NCI-H1092 (cell line): ENCODE measurements around the gene EIF2AK2.

Experiments
- DNase-seq: peaks from one replicate; lab custom pipeline; 2025; lab: John Stamatoyannopoulos, UW

EIF2AK2 gene

DNA sequence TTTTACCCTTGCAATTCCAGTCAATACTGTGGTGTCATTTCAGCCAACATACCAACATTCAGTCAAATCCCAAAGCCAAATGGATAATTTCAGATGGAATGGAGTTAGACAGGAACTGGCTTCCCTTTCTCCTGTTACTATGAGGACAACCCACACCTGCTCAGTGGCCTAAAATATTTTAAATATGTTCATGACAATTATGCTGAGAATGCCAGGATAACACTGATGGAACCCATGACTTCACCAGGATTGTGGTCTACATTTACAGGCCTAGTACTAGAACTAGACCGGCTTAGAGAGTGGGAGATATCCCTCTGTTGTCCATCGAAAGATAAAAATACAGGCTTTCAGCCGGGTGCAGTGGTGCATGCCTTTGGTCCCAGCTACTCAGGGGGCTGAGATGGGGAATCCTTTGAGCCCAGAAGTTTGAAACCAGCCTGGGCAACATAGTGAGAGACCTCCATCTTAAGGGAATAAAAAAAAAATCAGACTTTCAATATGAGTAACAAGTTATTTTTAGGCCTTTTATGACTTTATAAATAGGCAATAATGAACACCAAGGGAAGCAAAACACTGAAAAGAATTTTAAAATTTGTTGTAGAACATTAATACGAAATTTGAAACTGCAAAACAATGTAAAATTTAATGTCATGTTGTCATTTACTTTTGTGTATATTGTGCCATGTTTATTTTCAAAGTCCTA, 58.2 kb downstream of the EIF2AK2 start:
- DNase-seq: no peak

GRCh38 chr2:37096568-37096967, 60.2 kb downstream of the EIF2AK2 start:
- DNase-seq: no peak

DNA sequence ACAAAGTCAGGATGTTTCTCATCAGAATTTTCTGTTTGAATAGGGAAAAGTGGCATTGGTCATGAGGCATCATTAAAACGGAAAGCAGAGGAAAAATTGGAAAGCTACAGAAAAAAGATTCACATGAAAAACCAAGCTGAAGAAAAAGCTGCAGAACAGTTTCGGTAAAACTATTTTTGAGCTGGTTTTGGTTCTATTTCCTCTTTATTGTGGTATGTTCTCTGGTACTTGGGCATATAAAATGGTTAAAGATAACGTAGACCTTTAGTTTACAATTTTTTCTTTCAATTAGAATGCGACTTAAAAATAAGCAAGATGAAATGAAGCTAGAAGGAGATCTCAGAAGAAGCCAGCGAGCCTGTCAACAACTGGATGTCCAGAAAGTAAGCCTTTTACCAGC, 64.9 kb downstream of the EIF2AK2 start:
- no peak for DNase-seq

- DNase-seq: no peak
These were observed 66.7 kb downstream of the EIF2AK2 start for GRCh38 chr2:37090019-37090477.

- DNase-seq: no peak
These were observed 71.0 kb downstream of the EIF2AK2 start for GRCh38 chr2:37085731-37086147.

DNA sequence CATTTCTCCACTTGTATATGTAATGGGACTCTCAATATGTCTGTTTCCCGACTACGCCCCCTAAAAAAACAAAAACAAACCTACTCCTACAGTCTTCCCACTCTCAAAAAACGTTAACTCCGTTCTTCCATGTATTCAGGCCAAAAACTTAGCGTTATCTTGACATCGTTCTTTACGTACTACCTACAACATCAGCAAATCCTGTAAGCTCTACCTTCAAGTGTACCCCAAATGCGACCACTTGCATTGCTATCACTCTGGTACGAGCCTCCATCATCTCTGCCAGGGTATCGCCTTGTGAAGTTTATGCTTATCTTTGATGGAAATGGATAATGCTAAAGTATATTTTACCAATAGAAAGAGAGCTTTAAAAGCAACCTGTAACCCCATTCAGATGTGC, 72.0 kb downstream of the EIF2AK2 start:
- no peak for DNase-seq

GRCh38 chr2:37083873-37084794, 72.6 kb downstream of the EIF2AK2 start, which contains the start of the genes GPATCH11 and HEATR5B:
Gene GPATCH11 (plus strand): TSS chr2:37084518. CDS start chr2:37088382, 3,864 bp downstream.
Gene HEATR5B (minus strand): TSS chr2:37084372. CDS start chr2:37083414, 958 bp downstream.
- peak; percentile 93 for DNase-seq

DNA sequence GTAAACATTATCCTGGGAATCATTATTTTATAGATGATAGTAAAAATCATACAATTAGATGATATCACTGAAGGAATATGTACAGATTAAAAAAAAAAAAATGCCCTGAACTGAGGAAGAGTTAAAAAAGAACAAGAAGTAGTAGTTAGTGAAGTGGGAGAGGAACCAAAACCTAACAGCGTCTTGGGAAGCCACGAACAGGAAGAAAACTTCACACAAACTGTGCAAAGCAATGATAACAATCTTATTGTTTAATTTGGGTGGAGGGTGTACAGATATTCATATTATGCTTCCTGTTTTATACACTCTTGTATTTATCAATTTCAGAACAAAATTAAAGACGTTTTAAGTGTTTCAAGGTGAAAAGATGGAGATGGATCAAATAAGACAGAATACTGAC, 76.1 kb downstream of the EIF2AK2 start:
- no peak for DNase-seq

DNA sequence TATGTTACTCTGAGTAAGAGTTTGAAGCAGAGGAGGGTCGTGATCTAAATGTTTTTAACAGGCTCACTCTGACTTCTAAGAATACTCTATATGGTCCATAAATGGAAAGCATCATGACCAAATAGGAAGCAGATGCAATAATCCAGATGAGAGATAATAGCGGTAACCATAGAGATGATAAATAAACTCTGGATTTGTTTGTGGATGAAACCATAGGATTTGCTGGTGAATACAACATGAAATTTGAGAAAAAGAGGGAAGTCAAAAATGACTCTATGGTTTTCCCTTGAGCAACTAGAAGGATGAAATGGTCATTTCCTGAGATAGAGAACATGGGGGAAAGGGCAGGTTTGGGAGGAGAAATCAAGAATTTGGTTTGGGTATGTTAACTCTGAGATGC, 76.5 kb downstream of the EIF2AK2 start:
- no peak for DNase-seq

- DNase-seq: no peak
These were observed 85.8 kb downstream of the EIF2AK2 start for GRCh38 chr2:37070931-37071330.

GRCh38 chr2:37068686-37069085, 88.1 kb downstream of the EIF2AK2 start:
- DNase-seq: no peak

DNA sequence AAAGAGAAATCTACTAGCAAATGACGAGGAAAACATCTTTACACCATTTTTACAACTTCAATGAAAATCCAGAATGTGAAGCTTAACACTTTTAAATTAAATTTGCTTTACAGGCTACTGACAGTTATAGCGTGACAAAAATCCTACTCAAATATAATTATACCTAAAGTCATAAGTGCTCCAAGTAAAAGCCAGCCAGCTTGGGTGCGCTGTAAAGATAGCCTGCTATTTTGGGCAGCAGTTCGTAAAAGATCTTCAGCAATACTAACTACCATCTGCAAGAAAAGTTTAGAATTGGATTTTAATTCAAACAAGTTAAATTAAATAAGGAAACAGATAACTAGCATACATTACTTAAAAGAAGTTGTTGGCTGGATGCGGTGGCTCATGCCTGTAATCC, 95.0 kb downstream of the EIF2AK2 start:
- no peak for DNase-seq

DNA sequence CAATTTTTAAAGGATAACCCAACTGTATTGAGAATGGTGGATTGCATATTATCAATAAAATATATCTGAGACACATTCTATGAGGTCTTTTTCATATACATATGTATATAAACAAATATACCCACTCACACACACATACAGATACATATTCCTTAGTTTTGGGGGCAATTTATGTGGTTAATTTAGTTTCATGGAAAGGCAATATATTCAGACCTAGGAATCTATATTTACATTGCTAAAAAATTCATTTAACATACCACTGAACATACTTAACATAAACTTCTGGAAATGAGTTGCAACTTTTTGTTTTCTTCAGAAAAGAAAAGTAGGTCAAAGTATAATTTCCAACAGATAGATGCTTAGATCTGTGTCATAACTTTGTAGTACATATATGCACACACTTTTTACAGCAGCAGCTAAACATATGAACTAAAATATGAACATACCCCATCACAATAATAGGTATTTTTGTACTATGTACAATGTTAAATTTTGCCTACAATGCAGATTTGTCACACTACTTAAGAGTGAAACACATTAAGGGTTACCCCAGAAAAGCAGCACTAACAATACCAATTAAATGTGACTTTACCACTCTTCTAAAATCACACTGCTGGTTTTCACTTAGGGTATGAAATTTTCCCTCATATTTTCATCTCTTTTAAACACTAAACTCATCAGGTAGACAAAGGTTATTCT, 95.6 kb downstream of the EIF2AK2 start:
- no peak for DNase-seq

GRCh38 chr2:37060446-37060845, 96.3 kb downstream of the EIF2AK2 start:
- DNase-seq: no peak

DNA sequence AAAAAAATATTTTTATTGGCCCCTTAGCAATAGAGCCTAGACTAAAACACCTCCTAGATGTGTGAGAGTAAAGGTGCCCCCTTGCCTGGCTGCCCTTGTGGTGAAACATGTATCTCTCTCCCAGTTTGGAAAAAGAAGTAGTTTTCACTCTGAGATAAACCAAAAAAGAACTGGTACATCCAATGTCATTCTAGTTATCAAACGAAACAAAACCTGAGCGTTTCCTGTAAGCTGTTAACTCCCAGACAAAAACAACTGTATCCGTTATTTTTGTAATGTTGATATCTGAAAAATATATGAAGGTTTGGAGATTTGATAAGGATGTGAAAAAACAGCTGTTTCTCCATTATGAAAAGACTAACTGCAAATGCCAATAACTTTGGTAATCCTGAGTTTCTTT, 96.9 kb downstream of the EIF2AK2 start:
- no peak for DNase-seq

DNA sequence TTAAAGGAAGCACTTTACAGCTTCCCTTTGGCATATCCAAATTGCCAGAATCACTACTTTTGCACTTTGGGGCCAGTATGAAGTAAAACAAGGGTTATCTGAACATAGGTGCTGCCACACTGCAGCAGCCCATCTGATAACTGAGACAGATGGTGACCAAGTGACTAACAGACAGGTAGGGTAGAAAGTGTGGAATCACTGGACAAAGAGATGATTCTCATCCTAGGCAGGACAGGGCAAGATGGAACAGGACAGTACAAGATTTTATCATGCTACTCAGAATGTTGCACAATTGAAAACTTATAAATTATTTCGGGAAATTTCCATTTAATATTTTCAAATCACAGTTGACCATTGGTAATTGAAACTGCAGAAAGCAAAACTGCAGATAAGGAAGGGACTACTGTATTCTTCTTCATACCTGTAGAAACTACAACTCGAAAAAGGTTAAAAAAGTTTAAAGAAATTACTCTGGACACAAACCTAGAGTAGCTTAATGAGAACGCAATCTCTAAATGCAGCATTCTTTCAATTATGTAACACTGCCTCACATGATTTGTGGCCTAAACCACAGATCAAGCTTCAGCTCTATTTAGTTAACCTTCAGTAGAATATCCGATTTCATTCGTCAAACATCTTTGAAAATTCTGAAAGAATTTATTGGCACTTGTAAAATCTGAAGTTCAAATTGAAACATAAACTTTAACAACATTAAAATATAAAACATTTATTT, 104.0 kb downstream of the EIF2AK2 start:
- no peak for DNase-seq
